ENCODE data around the gene PPARA. TPM values are rescaled to one million over a fixed set of nuclear protein-coding genes. Genes with fewer than 3 reads are reported as not detected.
A peak's percentile ranks its signal among the peaks of the same experiment; 100 is the strongest.

PPARA gene
- total and polyA plus RNA-seq, 2 experiments from 2014 or later: 4.7 to 12.6 TPM

GRCh38 chr22:46147471-46148267 lies 2.7 kb upstream of the PPARA start (continued):
- TF ChIP-seq CREB1 (CRISPR knock-in tag; IDR thresholded peaks at IDR 0.05; ENCODE audit: low read depth) (no peak), CTCF (conservative IDR thresholded peaks at IDR 0.05; ENCODE audit: low read depth in 2 of 2) (no peak), EZH2phosphoT487 (IDR thresholded peaks at IDR 0.05; ENCODE audit: unreplicated experiment) (no peak), ZNF114 (CRISPR knock-in tag; IDR thresholded peaks at IDR 0.05) (no peak), NANOG (IDR thresholded peaks at IDR 0.05; ENCODE audit: borderline replicate concordance) (no peak), POLR2AphosphoS5 (IDR thresholded peaks at IDR 0.05; ENCODE audit: low read depth) (no peak)

- ATAC-seq (no peak), DNase-seq (ENCODE audit: low spot score) (no peak)
- Histone ChIP-seq H3K4me2 (no peak overlapping the region), H3K79me2 (replicated peaks; ENCODE audit: insufficient read depth) (no peaks in the 10 kb centered on the region), H3K4me3 (no peak overlapping the region; the same call in 1 of the 2 replicates), H2AFZ (no peak overlapping the region), H4K20me1 (replicated peaks; ENCODE audit: insufficient read depth) (no peaks in the 10 kb centered on the region), H3K27ac (ENCODE audit: low read depth) (no peak overlapping the region), H3K4me1 (ENCODE audit: insufficient read depth) (peaks cover 8% of the 10 kb centered on the region), H3K9me2 (ENCODE audit: insufficient read depth) (no peaks in the 10 kb centered on the region), H3K27me3 (ENCODE audit: insufficient read depth) (peaks cover 36% of the 10 kb centered on the region), H3K36me3 (ENCODE audit: insufficient read depth) (no peaks in the 10 kb centered on the region), H3F3A (replicated peaks; ENCODE audit: low read depth) (no peaks in the 10 kb centered on the region)
- Mint-ChIP-seq H3K27me3 (ENCODE audit: insufficient read depth, low read depth, poor library complexity) (peaks cover 42% of the 10 kb centered on the region), H3K36me3 (ENCODE audit: low read depth) (no peaks in the 10 kb centered on the region; the same call in 2 of the 3 replicates), H3K4me1 (peaks cover 6% of the 10 kb centered on the region; the same call in 2 of the 3 replicates), H3K27ac (no peak overlapping the region), H3K9me3 (no peaks in the 10 kb centered on the region), H3K4me3 (peak overlapping the region; percentile 80; the same call in 1 of the 3 replicates)
- TF ChIP-seq POLR2AphosphoS5 (IDR thresholded peaks at IDR 0.05; ENCODE audit: low read depth): no peak
- no peak for TF ChIP-seq EZH2phosphoT487 (IDR thresholded peaks at IDR 0.05; ENCODE audit: unreplicated experiment)
- no peak for TF ChIP-seq ZNF462 (CRISPR knock-in tag; IDR thresholded peaks at IDR 0.05)
- no peak for TF ChIP-seq NANOG (IDR thresholded peaks at IDR 0.05; ENCODE audit: borderline replicate concordance)
- TF ChIP-seq ETS1 (IDR thresholded peaks at IDR 0.05): no peak
- TF ChIP-seq REST (IDR thresholded peaks at IDR 0.05; ENCODE audit: unreplicated experiment): no peak
Measured at GRCh38 chr22:46148336-46148735, 2.0 kb upstream of the PPARA start.

All from GM23338 (cell line).